A549 (cell line): ENCODE measurements around the gene MACF1. TPM values are rescaled to one million over a fixed set of nuclear protein-coding genes. Genes with fewer than 3 reads are reported as not detected.

Experiments used
- ATAC-seq, 2 experiments: fragments of 200-7000 bp in 1 of 2; fragments of >200 bp in 1 of 2; cut with Nextera tagmentation in 1 of 2; cut with Tn5 transposase in 1 of 2; 3 replicates each; pipeline versions ENCODE4 v1.8.0 to v1.9.1; 2018 to 2020; ENCODE audit warnings: mild to moderate bottlenecking in 1 of 2, moderate library complexity in 1 of 2
- CTCF ChIA-PET: fragments of 300-600 bp; sonication (Branson Sonifier 250); formaldehyde crosslinking; extraction: SDS; loops from one replicate; lab custom pipeline; 2021; ENCODE audit warnings: antibody characterized with exemption, inconsistent platforms; lab: Yijun Ruan, JAX
- POLR2A ChIA-PET: fragments of 350-600 bp; formaldehyde crosslinking; extraction: SDS; loops from one replicate; lab custom pipeline; 2021; ENCODE audit warnings: antibody characterized with exemption, inconsistent platforms; lab: Yijun Ruan, JAX
- DNase-seq, 2 experiments: peaks; one replicate each; pipeline versions ENCODE4 v3.0.0 to v3.0.0-alpha.2; 2011 to 2016; ENCODE audit warnings: low read depth in 1 of 2, low spot score in 1 of 2
- FAIRE-seq: peaks from 2 replicates; lab custom pipeline; 2011; peaks lifted over from hg19 to GRCh38; lab: Jason Lieb, UNC
- H3K27ac ChIP-seq, 2 experiments: fragments of >200 bp; sonication (Bioruptor Twin); formaldehyde crosslinking; 3 replicates each; pipeline ENCODE4 v1.5.1; 2016 to 2017
- H3K4me1 ChIP-seq: fragments of >200 bp; sonication (Bioruptor Twin); formaldehyde crosslinking; 3 replicates; pipeline ENCODE4 v1.6.1; 2016
- H3K4me2 ChIP-seq: fragments of >200 bp; sonication (Bioruptor Twin); formaldehyde crosslinking; 3 replicates; pipeline ENCODE4 v1.6.1; 2016
- H3K4me3 ChIP-seq: fragments of >200 bp; sonication (Bioruptor Twin); formaldehyde crosslinking; 3 replicates; pipeline ENCODE4 v1.5.1; 2016
- H3K9me3 ChIP-seq: fragments of >200 bp; sonication (Bioruptor Twin); formaldehyde crosslinking; 3 replicates; pipeline ENCODE4 v1.6.1; 2016
- BHLHE40 ChIP-seq: IDR thresholded peaks from 2 replicates; pipeline ENCODE4 v1.6.1; 2012; ENCODE audit warnings: low read depth, low read length, inconsistent platforms
- CBX2 ChIP-seq: fragments of 200-600 bp; sonication (generic); IDR thresholded peaks from 2 replicates; pipeline ENCODE4 v1.6.1; 2016; ENCODE audit warnings: low read depth, mild to moderate bottlenecking, borderline replicate concordance
- CHD4 ChIP-seq: fragments of 200-600 bp; sonication (generic); IDR thresholded peaks from 2 replicates; pipeline ENCODE4 v1.6.1; 2016; ENCODE audit warnings: antibody characterized with exemption, mild to moderate bottlenecking, borderline replicate concordance
- EHF ChIP-seq: fragments of 250-450 bp; sonication (Bioruptor Pico); IDR thresholded peaks from 2 replicates; pipeline ENCODE4 v1.5.0; 2020; ENCODE audit warnings: mild to moderate bottlenecking
- EHMT2 ChIP-seq: fragments of 200-600 bp; sonication (generic); IDR thresholded peaks from 2 replicates; pipeline ENCODE4 v1.6.1; 2016; ENCODE audit warnings: antibody characterized with exemption, low read depth, mild to moderate bottlenecking, moderate library complexity
- FOSB ChIP-seq: fragments of 250-450 bp; sonication (Bioruptor Pico); IDR thresholded peaks from 2 replicates; pipeline ENCODE4 v1.5.0; 2020; ENCODE audit warnings: mild to moderate bottlenecking, moderate library complexity
- HEYL ChIP-seq: fragments of 250-450 bp; sonication (Bioruptor Pico); IDR thresholded peaks from 2 replicates; pipeline ENCODE4 v1.8.0; 2021; ENCODE audit warnings: mild to moderate bottlenecking, moderate library complexity
- HMGXB4 ChIP-seq: fragments of 250-450 bp; sonication (Bioruptor Pico); IDR thresholded peaks from 2 replicates; pipeline ENCODE4 v1.5.0; 2021; ENCODE audit warnings: mild to moderate bottlenecking, moderate library complexity, borderline replicate concordance
- HOXB13 ChIP-seq: fragments of 250-450 bp; sonication (Bioruptor Pico); IDR thresholded peaks from 2 replicates; pipeline ENCODE4 v1.5.0; 2020; ENCODE audit warnings: low read depth, mild to moderate bottlenecking, moderate library complexity
- MAZ ChIP-seq: fragments of 150-350 bp; IDR thresholded peaks from 2 replicates; pipeline ENCODE4 v1.6.1; 2014; ENCODE audit warnings: antibody characterized with exemption, low read depth, low read length, borderline replicate concordance
- NFE2L2 ChIP-seq: fragments of 150-350 bp; conservative IDR thresholded peaks from 2 replicates; pipeline ENCODE4 v1.6.1; 2014; ENCODE audit warnings: low read length
- RAD21 ChIP-seq, 2 experiments: fragments of >200 bp in 1 of 2; sonication (Bioruptor Twin) in 1 of 2; formaldehyde crosslinking in 1 of 2; IDR thresholded peaks in 1 of 2; conservative IDR thresholded peaks in 1 of 2; 2 replicates in 1 of 2; 3 replicates in 1 of 2; pipeline ENCODE4 v1.6.1; 2012 to 2018; ENCODE audit warnings: inconsistent platforms in 1 of 2
- RCOR1 ChIP-seq: fragments of 150-350 bp; IDR thresholded peaks from 2 replicates; pipeline ENCODE4 v1.6.1; 2014; ENCODE audit warnings: antibody characterized with exemption, low read length, low read depth
- TP53 ChIP-seq: fragments of 250-450 bp; sonication (Bioruptor Pico); IDR thresholded peaks from 2 replicates; pipeline ENCODE4 v1.5.0; 2021; ENCODE audit warnings: mild to moderate bottlenecking, moderate library complexity
- ZFP36 ChIP-seq: fragments of 450-650 bp; IDR thresholded peaks from 2 replicates; pipeline ENCODE4 v1.6.1; 2014; ENCODE audit warnings: borderline replicate concordance; ENCODE audit not compliant: partially characterized antibody
- WGBS: methylation state at CpG from one replicate; pipeline ENCODE4 v1.1.6; 2017; ENCODE audit errors: missing lambda C conversion rate; 5-methylcytosine and 5-hydroxymethylcytosine counted together
- polyA plus RNA-seq, 4 experiments: library from polyadenylated mRNA; depleted of rRNA in 3 of 4; stranded (reverse); fragments of >200 nt; fragmentation: RNase III in 1 of 4; extraction: RNeasy Plus Mini Kit Qiagen cat#74134 plus additional on column Dnase treatment in 1 of 4; gene quantifications; 2 replicates in 3 of 4; 3 replicates in 1 of 4; pipeline ENCODE4 v1.2.3, GENCODE V29; 2011 to 2017
- TF ChIP-seq, protein P1 (sequence below): IDR thresholded peaks from 2 replicates; pipeline ENCODE4 v1.6.1; 2012
- TF ChIP-seq, protein P2 (sequence below): fragments of 200-600 bp; sonication (generic); IDR thresholded peaks from 2 replicates; pipeline ENCODE4 v1.6.1; 2016; ENCODE audit warnings: antibody characterized with exemption, mild to moderate bottlenecking, moderate library complexity

MACF1 gene
- polyA plus RNA-seq, 2 of the 4 experiments (the other 2 are of a cell fraction): 45.7 to 64.2 TPM

DNA sequence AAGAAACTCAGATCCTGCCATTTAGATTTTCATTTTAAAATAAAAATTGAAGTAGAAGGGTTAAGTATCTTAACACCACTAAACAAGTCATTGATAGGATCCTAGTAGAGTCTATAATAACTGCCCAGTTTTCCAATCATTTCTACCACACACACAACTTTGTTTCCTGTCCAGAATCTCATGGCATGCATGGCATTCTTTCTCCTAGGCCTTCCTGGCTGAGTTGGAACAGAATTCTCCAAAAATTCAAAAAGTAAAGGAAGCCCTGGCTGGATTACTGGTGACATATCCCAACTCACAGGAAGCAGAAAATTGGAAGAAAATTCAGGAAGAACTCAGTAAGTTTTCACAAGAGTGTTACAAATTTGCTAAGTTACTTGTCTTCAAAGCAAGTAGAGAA, 175.5 kb downstream of the MACF1 start:
- Histone ChIP-seq H3K9me3 (no peaks in the 10 kb centered on the region), H3K4me3 (no peak overlapping the region), H3K4me2 (no peak overlapping the region), H3K4me1 (no peaks in the 10 kb centered on the region), H3K27ac (no peak overlapping the region)
- DNase-seq (no peak), FAIRE-seq (no peak), ATAC-seq (no peak)
- CTCF ChIA-PET: interaction anchor here (1.5 to 4.9 kb wide), 4 partner anchors 11 to 282 kb away, joined by 3 to 39 read pairs (median 12); no protein-coding TSS in a partner anchor
- POLR2A ChIA-PET: no interaction called here
- TF ChIP-seq ZFP36: no peak
- no peak for TF ChIP-seq HOXB13 (CRISPR knock-in tag)
- TF ChIP-seq FOSB (CRISPR knock-in tag): no peak
- no peak for TF ChIP-seq BHLHE40
- no peak for TF ChIP-seq NFE2L2
- TF ChIP-seq MAZ: no peak

- H3K4me3 ChIP-seq: no peak overlapping the region
- H3K4me2 ChIP-seq: no peak overlapping the region
- no peak overlapping the region for H3K27ac ChIP-seq
- FAIRE-seq (no peak), ATAC-seq (no peak), DNase-seq (no peak)
- 82% methylated on average over 5 of the region's 5 CpGs for WGBS
- TF ChIP-seq TP53: no peak
- no peak for TF ChIP-seq CBX2
- no peak for TF ChIP-seq HMGXB4 (CRISPR knock-in tag)
- TF ChIP-seq HOXB13 (CRISPR knock-in tag): no peak
- no peak for TF ChIP-seq EHF (CRISPR knock-in tag)
- peaks cover 3% of the 10 kb centered on the region for H3K4me1 ChIP-seq
- ChIA-PET POLR2A (no interaction called here), CTCF (interaction anchor here (2.4 kb wide), 1 partner anchor 28 kb away, joined by 12 read pairs; no protein-coding TSS in a partner anchor)
- H3K9me3 ChIP-seq: no peaks in the 10 kb centered on the region
Observed at GRCh38 chr1:39381839-39382238, 177.3 kb downstream of the MACF1 start.

DNA sequence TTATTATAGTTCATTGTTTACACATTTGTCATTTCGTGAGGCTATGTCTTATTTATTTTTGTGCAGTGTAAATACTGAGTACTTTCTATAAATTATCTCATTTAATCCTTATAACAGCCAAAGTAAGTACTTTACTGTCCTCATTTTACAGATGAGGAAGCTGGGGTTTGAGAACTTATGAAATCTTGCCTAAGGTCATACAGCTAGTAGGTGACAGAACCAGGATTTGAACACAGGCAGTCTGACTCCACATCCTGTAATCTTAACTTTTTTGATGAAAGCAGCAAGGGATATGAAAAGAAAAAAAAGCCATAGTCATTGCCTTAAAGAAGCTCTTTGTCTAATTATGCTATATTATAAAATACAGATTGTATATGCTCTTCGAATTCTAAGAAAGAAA, 179.8 kb downstream of the MACF1 start:
- Histone ChIP-seq H3K27ac (no peak overlapping the region), H3K4me2 (no peak overlapping the region), H3K4me3 (no peak overlapping the region), H3K4me1 (peaks cover 20% of the 10 kb centered on the region), H3K9me3 (no peaks in the 10 kb centered on the region)
- ATAC-seq (no peak), FAIRE-seq (no peak), DNase-seq (no peak)
- TF ChIP-seq, protein P1, sequence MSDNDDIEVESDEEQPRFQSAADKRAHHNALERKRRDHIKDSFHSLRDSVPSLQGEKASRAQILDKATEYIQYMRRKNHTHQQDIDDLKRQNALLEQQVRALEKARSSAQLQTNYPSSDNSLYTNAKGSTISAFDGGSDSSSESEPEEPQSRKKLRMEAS: no peak
- TF ChIP-seq RCOR1 (no peak), EHF (CRISPR knock-in tag) (no peak), HEYL (CRISPR knock-in tag) (no peak), EHMT2 (no peak), FOSB (CRISPR knock-in tag) (no peak), RAD21 (conservative IDR thresholded peaks at IDR 0.05 in 1 of 2, IDR thresholded peaks at IDR 0.05 in 1 of 2) (no peak), CHD4 (no peak)
- TF ChIP-seq, protein P2, sequence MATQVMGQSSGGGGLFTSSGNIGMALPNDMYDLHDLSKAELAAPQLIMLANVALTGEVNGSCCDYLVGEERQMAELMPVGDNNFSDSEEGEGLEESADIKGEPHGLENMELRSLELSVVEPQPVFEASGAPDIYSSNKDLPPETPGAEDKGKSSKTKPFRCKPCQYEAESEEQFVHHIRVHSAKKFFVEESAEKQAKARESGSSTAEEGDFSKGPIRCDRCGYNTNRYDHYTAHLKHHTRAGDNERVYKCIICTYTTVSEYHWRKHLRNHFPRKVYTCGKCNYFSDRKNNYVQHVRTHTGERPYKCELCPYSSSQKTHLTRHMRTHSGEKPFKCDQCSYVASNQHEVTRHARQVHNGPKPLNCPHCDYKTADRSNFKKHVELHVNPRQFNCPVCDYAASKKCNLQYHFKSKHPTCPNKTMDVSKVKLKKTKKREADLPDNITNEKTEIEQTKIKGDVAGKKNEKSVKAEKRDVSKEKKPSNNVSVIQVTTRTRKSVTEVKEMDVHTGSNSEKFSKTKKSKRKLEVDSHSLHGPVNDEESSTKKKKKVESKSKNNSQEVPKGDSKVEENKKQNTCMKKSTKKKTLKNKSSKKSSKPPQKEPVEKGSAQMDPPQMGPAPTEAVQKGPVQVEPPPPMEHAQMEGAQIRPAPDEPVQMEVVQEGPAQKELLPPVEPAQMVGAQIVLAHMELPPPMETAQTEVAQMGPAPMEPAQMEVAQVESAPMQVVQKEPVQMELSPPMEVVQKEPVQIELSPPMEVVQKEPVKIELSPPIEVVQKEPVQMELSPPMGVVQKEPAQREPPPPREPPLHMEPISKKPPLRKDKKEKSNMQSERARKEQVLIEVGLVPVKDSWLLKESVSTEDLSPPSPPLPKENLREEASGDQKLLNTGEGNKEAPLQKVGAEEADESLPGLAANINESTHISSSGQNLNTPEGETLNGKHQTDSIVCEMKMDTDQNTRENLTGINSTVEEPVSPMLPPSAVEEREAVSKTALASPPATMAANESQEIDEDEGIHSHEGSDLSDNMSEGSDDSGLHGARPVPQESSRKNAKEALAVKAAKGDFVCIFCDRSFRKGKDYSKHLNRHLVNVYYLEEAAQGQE: no peak
- 63% methylated on average over 2 of the region's 2 CpGs for WGBS
- POLR2A ChIA-PET: no interaction called here
- CTCF ChIA-PET: interaction anchor here (1.0 to 6.0 kb wide), 3 partner anchors 11 to 26 kb away, joined by 3 to 56 read pairs (median 5); no protein-coding TSS in a partner anchor
